ENCODE measurements around the gene HMX1.

The HMX1 gene

GRCh38 chr4:8871417-8872401 is at the start of gene HMX1:
Gene HMX1, minus strand, starts transcription at chr4:8871839. Its CDS starts 225 bp downstream, at chr4:8871614.
- no peak for DNase-seq

- DNase-seq, result no peak
Measured at GRCh38 chr4:8920969-8921368, 49.3 kb upstream of the HMX1 start.

GRCh38 chr4:8920289-8920965 is 48.8 kb upstream of the HMX1 start:
- DNase-seq, result no peak

GRCh38 chr4:8919651-8920288 is 48.1 kb upstream of the HMX1 start:
- no peak for DNase-seq

- peak in 1 of 2 experiments; percentile 42 for DNase-seq
Measured at GRCh38 chr4:8917868-8918783, 46.5 kb upstream of the HMX1 start.

- DNase-seq, result no peak
Measured at GRCh38 chr4:8917321-8917811, 45.7 kb upstream of the HMX1 start.

GRCh38 chr4:8916906-8917305 is 45.3 kb upstream of the HMX1 start:
- DNase-seq, result no peak

- no peak for DNase-seq
Measured at GRCh38 chr4:8916351-8916885, 44.8 kb upstream of the HMX1 start.

- no peak for DNase-seq
Measured at GRCh38 chr4:8915201-8916200, 43.9 kb upstream of the HMX1 start.

GRCh38 chr4:8914461-8915171 is 43.0 kb upstream of the HMX1 start:
- no peak for DNase-seq

GRCh38 chr4:8913858-8914460 is 42.3 kb upstream of the HMX1 start:
- DNase-seq, result no peak

GRCh38 chr4:8913121-8913857 is 41.6 kb upstream of the HMX1 start:
- DNase-seq, result no peak

- DNase-seq, result no peak
Measured at GRCh38 chr4:8912506-8912905, 40.9 kb upstream of the HMX1 start.

GRCh38 chr4:8912089-8912455 is 40.4 kb upstream of the HMX1 start:
- DNase-seq, result no peak

GRCh38 chr4:8911316-8912088 is 39.9 kb upstream of the HMX1 start:
- no peak for DNase-seq

GRCh38 chr4:8910822-8911315 is 39.2 kb upstream of the HMX1 start:
- no peak for DNase-seq

- DNase-seq, result no peak
Measured at GRCh38 chr4:8910100-8910821, 38.6 kb upstream of the HMX1 start.
